Glomerular visceral epithelial cell (primary cell): ENCODE results near the gene ASCL1.
A peak's percentile ranks its signal among the peaks of the same experiment; 100 is the strongest.

ENCODE experiments used
- DNase-seq: peaks from one replicate; pipeline ENCODE4 v3.0.0-alpha.2; 2016; ENCODE audit errors: extremely low spot score

ASCL1 gene

GRCh38 chr12:102951841-102952240 lies 5.6 kb upstream of the ASCL1 start:
- DNase-seq: no peak

DNA sequence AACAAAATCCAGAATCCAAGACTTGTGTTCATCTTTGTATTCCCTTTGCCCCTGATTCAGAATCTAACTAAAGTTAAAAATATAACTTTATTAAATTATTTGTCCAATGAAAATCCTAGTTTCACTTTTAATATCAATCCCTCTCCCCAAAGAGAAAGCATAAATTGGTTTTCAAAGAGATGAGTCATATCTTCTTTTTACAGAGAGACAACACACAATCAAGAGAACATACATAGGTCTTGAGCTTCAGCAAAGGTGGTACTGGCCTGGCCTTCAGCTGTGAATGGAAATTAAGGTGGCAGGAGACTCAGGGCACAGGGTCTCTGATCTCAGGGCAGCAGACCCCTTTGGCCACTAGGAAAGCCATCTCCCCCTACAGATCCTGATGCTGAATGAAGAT lies 4.3 kb upstream of the ASCL1 start:
- DNase-seq: no peak

- no peak for DNase-seq
Measured at GRCh38 chr12:102954134-102954533, 3.3 kb upstream of the ASCL1 start.

GRCh38 chr12:102955926-102956737 lies 1.3 kb upstream of the ASCL1 start:
- DNase-seq: no peak

- no peak for DNase-seq
Measured at GRCh38 chr12:102956738-102957327, 641 bp upstream of the ASCL1 start.

- peak; percentile 18 for DNase-seq
Measured at GRCh38 chr12:102958073-102958829, 777 bp downstream of the ASCL1 start.

- DNase-seq: no peak
Measured at GRCh38 chr12:102958830-102959176, 1.3 kb downstream of the ASCL1 start.

GRCh38 chr12:102959391-102959790 lies 1.9 kb downstream of the ASCL1 start:
- DNase-seq: no peak

- no peak for DNase-seq
Measured at GRCh38 chr12:102960766-102961465, 3.4 kb downstream of the ASCL1 start.

- no peak for DNase-seq
Measured at GRCh38 chr12:102961466-102961855, 4.0 kb downstream of the ASCL1 start.

DNA sequence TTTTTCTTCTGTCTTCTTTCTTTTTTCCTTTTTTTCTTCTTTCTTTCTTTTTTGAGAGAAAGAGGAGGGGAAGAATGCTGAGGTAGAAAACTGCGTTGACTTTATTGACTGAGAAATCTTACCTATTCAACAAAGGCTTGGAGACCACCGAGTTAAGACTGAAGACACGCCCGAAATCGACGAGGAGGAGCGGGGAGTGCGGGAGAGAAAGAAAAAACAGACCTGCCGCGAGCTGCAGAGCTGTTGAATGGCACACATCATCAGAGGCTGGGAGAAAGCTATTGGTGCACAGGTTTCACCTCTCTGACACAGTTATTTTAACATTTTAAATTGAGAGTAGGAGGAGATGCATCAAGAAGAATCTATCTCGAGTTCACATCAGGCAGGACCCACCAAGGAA lies 5.1 kb downstream of the ASCL1 start:
- DNase-seq: no peak

DNA sequence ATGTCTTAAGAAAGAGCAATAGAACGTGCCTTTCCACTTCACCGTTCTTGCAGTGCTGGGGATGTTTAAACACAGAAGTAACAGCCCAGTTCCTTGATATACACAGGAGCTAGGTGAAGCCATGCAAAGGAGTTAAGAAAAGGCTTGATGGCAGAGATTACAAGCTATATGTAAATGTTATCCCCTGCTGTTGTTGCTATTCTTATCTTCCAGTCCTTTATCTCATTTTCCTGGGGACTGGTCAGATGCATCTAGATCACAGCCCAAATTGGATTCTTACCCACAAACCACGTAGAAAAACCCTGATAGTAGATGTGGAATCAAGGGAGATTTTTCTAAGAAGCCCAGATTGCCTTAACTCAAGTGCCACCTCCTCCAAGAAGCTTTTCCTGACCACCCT lies 5.5 kb downstream of the ASCL1 start:
- no peak for DNase-seq

DNA sequence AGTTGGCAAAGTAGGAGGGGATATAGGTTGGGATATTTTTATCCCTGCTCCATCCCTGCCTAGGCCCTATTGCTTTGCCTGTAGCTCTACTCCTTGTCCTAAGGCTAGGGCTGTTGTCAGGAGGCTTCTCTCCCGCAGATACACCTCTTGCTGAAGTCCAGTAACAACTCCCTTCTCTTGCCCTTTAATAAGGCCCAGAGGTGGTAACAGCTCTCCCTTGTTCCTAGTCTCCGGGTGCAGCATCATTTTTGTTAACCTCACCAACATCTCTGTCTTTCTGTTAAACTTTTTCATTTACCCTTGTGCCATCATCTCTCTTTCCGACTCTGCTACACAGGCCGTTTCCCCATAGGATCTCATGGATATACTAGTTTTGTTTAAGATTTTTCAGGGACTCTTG lies 6.3 kb downstream of the ASCL1 start:
- DNase-seq: no peak

- DNase-seq: no peak
Measured at GRCh38 chr12:102964872-102965271, 7.4 kb downstream of the ASCL1 start.

GRCh38 chr12:102965281-102966155 lies 8.0 kb downstream of the ASCL1 start:
- DNase-seq: no peak

- DNase-seq: no peak
Measured at GRCh38 chr12:102966200-102966863, 8.9 kb downstream of the ASCL1 start.

- DNase-seq: no peak
Measured at GRCh38 chr12:102970780-102971179, 13.3 kb downstream of the ASCL1 start.

- DNase-seq: no peak
Measured at GRCh38 chr12:102971227-102971626, 13.8 kb downstream of the ASCL1 start.

- no peak for DNase-seq
Measured at GRCh38 chr12:102973583-102973982, 16.1 kb downstream of the ASCL1 start.

DNA sequence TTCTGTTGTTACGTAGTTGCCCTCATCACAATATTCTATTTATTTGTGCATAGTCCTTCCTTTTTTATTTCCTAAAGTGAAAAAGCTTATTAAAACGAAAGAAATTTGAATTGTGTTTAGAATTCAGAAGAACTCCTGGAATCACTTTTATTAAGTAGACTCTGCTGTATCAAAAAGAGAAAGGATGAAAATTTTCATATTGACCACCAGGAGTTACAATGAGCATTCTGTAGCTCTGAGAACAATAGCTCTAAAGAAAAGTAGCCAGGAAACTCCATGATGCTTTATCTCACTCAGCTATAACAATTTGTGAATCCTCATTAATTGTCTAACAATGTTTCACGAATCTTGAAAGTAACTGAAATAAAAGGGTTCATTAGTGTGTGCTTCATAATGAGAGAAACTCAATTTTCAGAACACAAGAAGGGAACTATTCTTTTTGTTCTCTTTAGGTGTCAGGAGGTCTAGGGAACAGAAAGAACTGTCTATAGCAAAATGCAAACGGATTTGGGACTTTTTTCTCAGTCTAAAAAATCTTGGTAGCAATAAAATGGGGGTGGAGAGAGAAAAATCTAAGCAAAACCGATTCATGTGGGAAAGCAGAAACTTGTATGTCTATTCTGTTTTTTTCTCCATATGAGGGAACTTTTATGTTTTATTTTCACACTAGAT lies 19.3 kb downstream of the ASCL1 start:
- DNase-seq: no peak
